HL-60 (cell line): ENCODE results near the gene BPGM.

ENCODE experiments used
- DNase-seq, 2 experiments: peaks; one replicate each; pipeline ENCODE4 v3.0.0-alpha.2; 2010 to 2020; ENCODE audit warnings: low read depth in 1 of 2, low spot score in 1 of 2
- H3K27ac ChIP-seq: fragments of 250-450 bp; sonication (Bioruptor Pico); replicated peaks from 2 replicates; pipeline ENCODE4 v1.5.1; 2020; ENCODE audit warnings: mild to moderate bottlenecking, moderate library complexity
- H3K27me3 ChIP-seq: fragments of 250-450 bp; sonication (Bioruptor Pico); 2 replicates; pipeline ENCODE4 v1.5.1; 2021; ENCODE audit warnings: mild to moderate bottlenecking, moderate library complexity; ENCODE audit not compliant: insufficient read depth, poor library complexity, severe bottlenecking
- H3K4me3 ChIP-seq: replicated peaks from 2 replicates; pipeline ENCODE4 v1.5.1; 2011; ENCODE audit warnings: mild to moderate bottlenecking, control low read depth, low read length; ENCODE audit not compliant: insufficient read depth
- GABPA ChIP-seq: IDR thresholded peaks from 2 replicates; pipeline ENCODE4 v1.6.1; 2012; ENCODE audit warnings: low read depth
- POLR2AphosphoS5 ChIP-seq: IDR thresholded peaks from 2 replicates; pipeline ENCODE4 v1.6.1; 2012; ENCODE audit warnings: low read depth
- REST ChIP-seq: IDR thresholded peaks from 2 replicates; pipeline ENCODE4 v1.6.1; 2012; ENCODE audit warnings: low read depth; ENCODE audit not compliant: insufficient replicate concordance
- SPI1 ChIP-seq: IDR thresholded peaks from 2 replicates; pipeline ENCODE4 v1.6.1; 2012; ENCODE audit warnings: low read depth, mild to moderate bottlenecking, borderline replicate concordance
- TF ChIP-seq, protein P1 (sequence below): IDR thresholded peaks from one replicate; pipeline ENCODE4 v1.5.1; 2011; ENCODE audit warnings: low read length, control low read depth, inconsistent platforms; ENCODE audit not compliant: insufficient read depth

Gene BPGM

GRCh38 chr7:134630237-134630636, 16.4 kb upstream of the BPGM start:
- no peak for DNase-seq
- Histone ChIP-seq H3K27ac (no peak overlapping the region), H3K27me3 (no peaks in the 10 kb centered on the region), H3K4me3 (no peak overlapping the region)
- TF ChIP-seq REST (no peak), SPI1 (peak; percentile 19; the same call in 1 of the 2 replicates)

DNA sequence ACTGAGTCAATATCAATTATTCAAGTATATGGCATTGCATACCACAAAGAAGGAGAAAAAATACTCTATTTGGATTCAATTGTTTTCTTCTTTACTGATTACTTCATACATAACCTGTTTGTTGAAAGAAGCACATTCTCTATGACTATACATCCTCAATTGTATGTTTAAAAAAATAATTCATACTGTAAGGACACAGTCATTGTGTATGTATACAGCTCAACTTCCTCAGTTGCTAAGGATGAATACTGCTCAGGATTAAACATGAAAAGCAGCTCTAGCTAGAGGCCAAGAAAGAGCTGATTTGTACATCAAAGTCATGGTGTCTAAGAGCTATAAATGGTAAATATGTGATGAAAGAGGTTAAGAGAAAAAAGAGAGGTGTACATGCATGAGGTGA, 15.8 kb upstream of the BPGM start:
- Histone ChIP-seq H3K4me3 (no peak overlapping the region), H3K27me3 (no peaks in the 10 kb centered on the region), H3K27ac (no peak overlapping the region)
- DNase-seq = no peak
- TF ChIP-seq POLR2AphosphoS5 (no peak), SPI1 (no peak), GABPA (no peak), REST (no peak)
- TF ChIP-seq, protein P1, sequence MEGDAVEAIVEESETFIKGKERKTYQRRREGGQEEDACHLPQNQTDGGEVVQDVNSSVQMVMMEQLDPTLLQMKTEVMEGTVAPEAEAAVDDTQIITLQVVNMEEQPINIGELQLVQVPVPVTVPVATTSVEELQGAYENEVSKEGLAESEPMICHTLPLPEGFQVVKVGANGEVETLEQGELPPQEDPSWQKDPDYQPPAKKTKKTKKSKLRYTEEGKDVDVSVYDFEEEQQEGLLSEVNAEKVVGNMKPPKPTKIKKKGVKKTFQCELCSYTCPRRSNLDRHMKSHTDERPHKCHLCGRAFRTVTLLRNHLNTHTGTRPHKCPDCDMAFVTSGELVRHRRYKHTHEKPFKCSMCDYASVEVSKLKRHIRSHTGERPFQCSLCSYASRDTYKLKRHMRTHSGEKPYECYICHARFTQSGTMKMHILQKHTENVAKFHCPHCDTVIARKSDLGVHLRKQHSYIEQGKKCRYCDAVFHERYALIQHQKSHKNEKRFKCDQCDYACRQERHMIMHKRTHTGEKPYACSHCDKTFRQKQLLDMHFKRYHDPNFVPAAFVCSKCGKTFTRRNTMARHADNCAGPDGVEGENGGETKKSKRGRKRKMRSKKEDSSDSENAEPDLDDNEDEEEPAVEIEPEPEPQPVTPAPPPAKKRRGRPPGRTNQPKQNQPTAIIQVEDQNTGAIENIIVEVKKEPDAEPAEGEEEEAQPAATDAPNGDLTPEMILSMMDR = no peak

DNA sequence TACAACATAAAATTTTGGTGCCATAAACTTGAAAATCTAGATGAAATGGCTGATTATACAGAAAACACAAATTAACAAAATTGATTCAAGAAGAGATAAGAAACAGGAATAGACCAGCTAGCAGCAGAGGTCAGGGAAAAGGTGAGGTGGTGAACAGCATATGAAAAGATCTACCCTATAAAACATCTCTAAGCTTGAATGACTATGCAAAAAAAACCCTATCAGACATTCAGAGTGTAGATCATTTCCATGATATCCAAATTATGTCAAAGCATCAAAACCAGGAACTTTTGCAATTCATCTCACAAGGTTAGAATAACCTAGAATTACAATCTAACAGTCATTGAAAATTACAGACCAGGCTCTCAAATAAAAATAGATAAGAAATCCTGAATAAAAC, 14.6 kb upstream of the BPGM start:
- no peak for DNase-seq

More for the DNA sequence above, 14.6 kb upstream of the BPGM start:
- TF ChIP-seq SPI1 = no peak
- TF ChIP-seq, protein P1 = no peak
- no peak for TF ChIP-seq REST
- TF ChIP-seq POLR2AphosphoS5 = no peak
- TF ChIP-seq GABPA = no peak
- Histone ChIP-seq H3K27me3 (no peaks in the 10 kb centered on the region), H3K27ac (no peak overlapping the region), H3K4me3 (no peak overlapping the region)
